ENCODE measurements around the gene HDHD3.
A peak's percentile ranks its signal among the peaks of the same experiment; 100 is the strongest.

HDHD3 gene

DNA sequence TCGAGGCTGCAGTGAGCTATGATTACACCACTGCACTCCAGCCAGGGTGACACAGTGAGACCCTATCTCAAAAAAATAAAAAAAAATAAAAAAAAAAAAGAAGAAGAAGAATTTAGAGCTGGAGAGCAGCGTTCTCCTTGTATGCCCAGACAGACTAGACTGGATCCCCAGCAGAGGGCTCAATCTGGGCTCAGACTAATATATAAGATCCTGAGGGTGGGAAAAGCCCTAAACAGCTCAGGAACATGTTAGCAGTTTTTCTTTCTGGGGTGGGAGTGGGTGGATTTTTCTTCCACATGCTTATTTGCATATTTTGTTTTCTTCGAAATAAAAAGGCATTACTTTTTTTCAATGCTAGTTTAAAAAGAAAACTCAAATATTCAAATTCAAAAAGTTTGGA, 28.3 kb downstream of the HDHD3 start:
- Mint-ChIP-seq H3K27me3 (ENCODE audit: low read depth) (no peaks in the 10 kb centered on the region), H3K4me1 (ENCODE audit: low read depth) (peaks cover 41% of the 10 kb centered on the region), H3K9me3 (no peaks in the 10 kb centered on the region), H3K27ac (no peak overlapping the region), H3K36me3 (ENCODE audit: low read depth) (peaks cover 5% of the 10 kb centered on the region), H3K4me3 (no peak overlapping the region)
- no peak for DNase-seq (ENCODE audit: low spot score)

DNA sequence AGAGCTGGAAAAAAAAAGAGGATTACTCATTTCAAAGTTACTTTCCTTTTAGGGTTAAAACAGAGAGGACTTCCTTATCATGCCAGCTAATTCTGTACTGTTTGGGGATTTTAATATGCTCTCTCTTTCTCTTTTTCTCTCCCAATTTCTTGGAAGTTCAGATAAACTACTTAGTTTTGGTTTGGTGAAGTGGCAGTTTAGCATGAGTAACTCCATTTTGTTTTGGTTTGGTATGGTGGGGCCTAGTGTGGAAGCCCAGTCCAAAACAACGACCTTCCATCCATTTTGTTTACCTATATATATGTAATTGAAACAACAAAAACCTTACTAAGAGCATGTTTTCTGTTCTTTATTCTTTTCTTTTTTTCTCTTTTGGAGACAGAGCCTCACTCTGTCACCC, 31.1 kb downstream of the HDHD3 start:
- Mint-ChIP-seq H3K27ac (no peak overlapping the region), H3K4me1 (ENCODE audit: low read depth) (peaks cover 38% of the 10 kb centered on the region)
- no peak for DNase-seq (ENCODE audit: low spot score)

DNA sequence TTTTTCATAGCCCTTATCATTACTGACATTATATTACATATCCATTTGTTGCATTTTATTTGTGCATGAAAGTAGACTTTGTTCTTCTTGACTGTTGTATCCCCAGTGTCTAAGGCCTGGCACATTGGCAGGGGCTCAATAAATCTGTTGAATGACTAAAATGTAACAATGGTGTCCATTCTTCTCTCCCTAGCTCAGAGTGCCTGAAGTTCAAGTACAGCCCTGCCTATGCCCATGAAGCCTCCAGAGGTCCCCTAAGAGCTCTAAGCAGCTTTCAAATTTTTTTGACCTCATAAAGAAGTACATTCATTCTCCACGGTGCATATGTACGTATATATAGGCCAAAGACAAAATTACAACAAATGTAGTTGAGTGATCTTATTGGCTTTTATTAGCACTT, 31.6 kb downstream of the HDHD3 start:
- DNase-seq (ENCODE audit: low spot score), result no peak
- Mint-ChIP-seq H3K27ac (no peak overlapping the region), H3K4me3 (no peak overlapping the region), H3K9me3 (no peaks in the 10 kb centered on the region), H3K27me3 (ENCODE audit: low read depth) (no peaks in the 10 kb centered on the region), H3K4me1 (ENCODE audit: low read depth) (peaks cover 38% of the 10 kb centered on the region), H3K36me3 (ENCODE audit: low read depth) (no peaks in the 10 kb centered on the region)

More for the DNA sequence above, 31.1 kb downstream of the HDHD3 start:
- Mint-ChIP-seq H3K4me3 (no peak overlapping the region), H3K27me3 (ENCODE audit: low read depth) (no peaks in the 10 kb centered on the region), H3K36me3 (ENCODE audit: low read depth) (no peaks in the 10 kb centered on the region), H3K9me3 (no peaks in the 10 kb centered on the region)

GRCh38 chr9:113343732-113344231, 33.0 kb downstream of the HDHD3 start:
- Mint-ChIP-seq H3K36me3 (ENCODE audit: low read depth) (no peaks in the 10 kb centered on the region), H3K4me3 (no peak overlapping the region), H3K4me1 (ENCODE audit: low read depth) (peaks cover 42% of the 10 kb centered on the region), H3K27me3 (ENCODE audit: low read depth) (peaks cover 3% of the 10 kb centered on the region), H3K27ac (peak overlapping the region; percentile 39), H3K9me3 (no peaks in the 10 kb centered on the region)
- DNase-seq (ENCODE audit: low spot score), result no peak

DNA sequence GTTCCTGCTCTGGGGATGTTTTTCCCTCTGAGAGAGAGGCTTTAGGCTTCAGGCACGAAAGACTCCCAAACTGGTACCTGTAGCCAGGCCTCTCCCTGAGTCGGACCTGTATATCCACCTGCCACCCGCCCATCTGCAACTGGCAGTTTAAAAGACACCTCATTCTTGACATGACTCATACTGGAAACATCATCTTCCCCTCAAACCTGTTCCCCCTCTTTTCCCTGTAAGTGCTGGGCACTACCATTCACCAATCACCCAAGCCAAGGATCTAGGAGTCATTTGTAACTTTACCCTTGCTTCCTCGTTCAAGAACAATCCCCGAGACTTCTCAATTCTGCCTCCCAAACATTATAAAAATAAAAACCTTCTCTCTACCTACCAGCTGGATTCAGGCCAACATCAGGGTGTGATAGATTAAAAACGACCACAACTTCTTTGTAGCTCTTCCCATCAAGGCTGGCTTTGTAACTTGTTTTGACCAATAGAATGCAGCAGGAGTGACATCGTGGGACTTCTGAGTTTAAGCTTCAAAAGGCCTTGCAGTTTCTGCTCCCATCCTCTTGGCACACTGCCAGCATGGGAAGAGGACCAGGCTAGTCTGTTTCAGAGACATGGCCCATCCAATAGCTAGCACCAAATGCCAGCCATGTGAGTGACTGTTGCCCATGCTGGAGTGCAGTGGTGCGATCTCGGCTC, 34.9 kb downstream of the HDHD3 start:
- H3K27me3 Mint-ChIP-seq (ENCODE audit: low read depth), result peaks cover 3% of the 10 kb centered on the region
- H3K4me1 Mint-ChIP-seq (ENCODE audit: low read depth), result peaks cover 31% of the 10 kb centered on the region
- no peaks in the 10 kb centered on the region for H3K36me3 Mint-ChIP-seq (ENCODE audit: low read depth)
- DNase-seq (ENCODE audit: low spot score), result no peak
- no peaks in the 10 kb centered on the region for H3K9me3 Mint-ChIP-seq
- H3K27ac Mint-ChIP-seq, result peak overlapping the region; percentile 24
- H3K4me3 Mint-ChIP-seq, result peak overlapping the region; percentile 16

GRCh38 chr9:113340011-113340699, 36.6 kb downstream of the HDHD3 start, which contains the start of gene WDR31:
TSS of gene WDR31 (minus strand) at chr9:113340275. CDS start at chr9:113332022, 8,253 bp downstream.
- peak within 1 kb of the TSS; percentile 80 for H3K4me3 Mint-ChIP-seq
- peaks cover 6% of the 10 kb centered on the region for H3K27me3 Mint-ChIP-seq (ENCODE audit: low read depth)
- peak within 1 kb of the TSS; percentile 38 for H3K27ac Mint-ChIP-seq
- H3K36me3 Mint-ChIP-seq (ENCODE audit: low read depth), result no peaks in the 10 kb centered on the region
- H3K4me1 Mint-ChIP-seq (ENCODE audit: low read depth), result peaks cover 27% of the 10 kb centered on the region
- peak; percentile 81 for DNase-seq (ENCODE audit: low spot score)
- no peaks in the 10 kb centered on the region for H3K9me3 Mint-ChIP-seq

DNA sequence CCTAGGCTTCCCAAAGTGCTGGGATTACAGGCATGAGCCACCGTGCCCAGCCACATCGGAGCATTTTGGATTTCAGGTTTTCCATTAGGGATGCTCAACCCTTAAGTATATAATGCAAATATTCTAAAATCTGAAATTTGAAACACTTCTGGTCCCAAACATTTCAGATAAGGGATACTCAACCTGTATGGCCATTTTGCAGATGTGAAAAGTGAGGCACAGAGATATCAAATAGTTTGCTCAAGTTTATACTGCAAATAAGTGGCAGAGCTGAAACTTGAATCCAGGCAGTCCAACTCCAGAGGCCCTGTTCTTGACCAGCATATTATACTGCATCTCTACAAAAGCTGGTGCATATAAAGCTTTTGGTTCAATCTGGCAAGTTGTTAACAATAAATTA, 39.1 kb downstream of the HDHD3 start:
- Mint-ChIP-seq H3K4me1 (ENCODE audit: low read depth) (peaks cover 25% of the 10 kb centered on the region), H3K9me3 (no peaks in the 10 kb centered on the region), H3K36me3 (ENCODE audit: low read depth) (no peaks in the 10 kb centered on the region), H3K27ac (no peak overlapping the region), H3K4me3 (no peak overlapping the region), H3K27me3 (ENCODE audit: low read depth) (peaks cover 6% of the 10 kb centered on the region)
- DNase-seq (ENCODE audit: low spot score), result no peak

DNA sequence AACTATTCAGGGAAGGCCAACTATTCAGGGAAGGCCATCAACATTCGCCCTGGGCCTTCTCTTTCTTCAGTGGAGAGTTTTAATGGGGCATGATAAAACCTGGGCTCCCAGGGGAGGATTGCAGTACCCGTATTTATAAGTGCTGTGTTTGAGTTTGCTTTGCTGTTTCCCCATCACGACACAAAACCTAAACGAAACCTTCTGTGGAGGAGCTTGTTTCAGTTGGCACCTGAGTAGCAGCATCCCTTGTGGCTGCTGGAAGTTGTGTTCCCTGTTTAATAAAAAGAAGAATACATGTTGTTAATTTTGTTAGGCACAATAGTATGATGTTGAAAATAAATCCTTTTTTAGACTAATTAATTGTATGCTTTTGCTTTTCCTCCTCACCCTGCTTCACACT, 45.0 kb downstream of the HDHD3 start:
- Mint-ChIP-seq H3K27ac (no peak overlapping the region), H3K27me3 (ENCODE audit: low read depth) (peaks cover 3% of the 10 kb centered on the region), H3K4me3 (no peak overlapping the region), H3K4me1 (ENCODE audit: low read depth) (no peaks in the 10 kb centered on the region), H3K36me3 (ENCODE audit: low read depth) (no peaks in the 10 kb centered on the region), H3K9me3 (no peaks in the 10 kb centered on the region)
- DNase-seq (ENCODE audit: low spot score), result no peak

- H3K9me3 Mint-ChIP-seq, result no peaks in the 10 kb centered on the region
- H3K27me3 Mint-ChIP-seq (ENCODE audit: low read depth), result no peaks in the 10 kb centered on the region
- H3K27ac Mint-ChIP-seq, result no peak overlapping the region
- H3K4me3 Mint-ChIP-seq, result no peak overlapping the region
- no peak for DNase-seq (ENCODE audit: low spot score)
- no peaks in the 10 kb centered on the region for H3K36me3 Mint-ChIP-seq (ENCODE audit: low read depth)
- H3K4me1 Mint-ChIP-seq (ENCODE audit: low read depth), result no peaks in the 10 kb centered on the region
Measured at GRCh38 chr9:113328045-113328782, 48.6 kb downstream of the HDHD3 start.

GRCh38 chr9:113326230-113326629, 50.6 kb downstream of the HDHD3 start:
- DNase-seq (ENCODE audit: low spot score), result no peak
- H3K36me3 Mint-ChIP-seq (ENCODE audit: low read depth), result no peaks in the 10 kb centered on the region
- no peak overlapping the region for H3K27ac Mint-ChIP-seq
- H3K9me3 Mint-ChIP-seq, result no peaks in the 10 kb centered on the region
- no peak overlapping the region for H3K4me3 Mint-ChIP-seq
- no peaks in the 10 kb centered on the region for H3K27me3 Mint-ChIP-seq (ENCODE audit: low read depth)
- no peaks in the 10 kb centered on the region for H3K4me1 Mint-ChIP-seq (ENCODE audit: low read depth)

All from T-helper 2 cell treated with Interferon-gamma antibody and Interleukin-4, amounts not matched to agents 5 μg/mL and 100 μg/mL, for 36 hours (primary cell).